GM12872 (cell line): ENCODE results near the gene KLHDC7B.

Experiments
- CTCF ChIP-seq: IDR thresholded peaks from 3 replicates; pipeline ENCODE4 v1.5.1; 2011; ENCODE audit warnings: low read depth, mild to moderate bottlenecking, low read length, moderate library complexity; ENCODE audit not compliant: insufficient read depth

KLHDC7B gene

GRCh38 chr22:50583294-50583861 lies 37.7 kb downstream of the KLHDC7B start:
- TF ChIP-seq CTCF: no peak

GRCh38 chr22:50584106-50585096 lies 38.7 kb downstream of the KLHDC7B start:
- no peak for TF ChIP-seq CTCF

GRCh38 chr22:50585238-50585637 lies 39.5 kb downstream of the KLHDC7B start:
- TF ChIP-seq CTCF: no peak

- no peak for TF ChIP-seq CTCF
These were observed 40.1 kb downstream of the KLHDC7B start for GRCh38 chr22:50585781-50586180.

- TF ChIP-seq CTCF: no peak
These were observed 40.7 kb downstream of the KLHDC7B start for GRCh38 chr22:50586416-50586815.

- TF ChIP-seq CTCF: no peak
These were observed 41.7 kb downstream of the KLHDC7B start for GRCh38 chr22:50587407-50587806.

GRCh38 chr22:50595189-50595588 lies 49.5 kb downstream of the KLHDC7B start:
- no peak for TF ChIP-seq CTCF
